Activated gamma-delta T cell treated with Interleukin-2 at 50 U/mL for 16 hours (primary cell): Measurements from ENCODE around the gene ANKS1B.
"Not testable (repeated sequence)": the region's sequence is repeated elsewhere in the genome, so short reads cannot be mapped to it uniquely, and the experiment has no call there.

ENCODE experiments used
- DNase-seq: peaks from one replicate; pipeline ENCODE4 v3.0.0-alpha.2; 2020

The ANKS1B gene

GRCh38 chr12:99746538-99746937 is 238.2 kb downstream of the ANKS1B start:
- no peak for DNase-seq

- no peak for DNase-seq
These were observed 238.8 kb downstream of the ANKS1B start for GRCh38 chr12:99745895-99746294.

GRCh38 chr12:99745121-99745520 is 239.6 kb downstream of the ANKS1B start:
- DNase-seq, result no peak

- no peak for DNase-seq
These were observed 247.9 kb downstream of the ANKS1B start for GRCh38 chr12:99736760-99737269.

- no peak for DNase-seq
These were observed 252.6 kb downstream of the ANKS1B start for GRCh38 chr12:99732131-99732530.

- no peak for DNase-seq
These were observed 261.8 kb downstream of the ANKS1B start for GRCh38 chr12:99722690-99723486.

- no peak for DNase-seq
These were observed 262.9 kb downstream of the ANKS1B start for GRCh38 chr12:99721715-99722275.

GRCh38 chr12:99720083-99720465 is 264.7 kb downstream of the ANKS1B start:
- not testable (repeated sequence) for DNase-seq

GRCh38 chr12:99719411-99720082 is 265.2 kb downstream of the ANKS1B start:
- DNase-seq, result not testable (repeated sequence)

- DNase-seq, result not testable (repeated sequence)
These were observed 268.8 kb downstream of the ANKS1B start for GRCh38 chr12:99715841-99716510.

- not testable (repeated sequence) for DNase-seq
These were observed 269.8 kb downstream of the ANKS1B start for GRCh38 chr12:99714921-99715320.

- DNase-seq, result no peak
These were observed 270.7 kb downstream of the ANKS1B start for GRCh38 chr12:99713946-99714520.

GRCh38 chr12:99712281-99712680 is 272.5 kb downstream of the ANKS1B start:
- no peak for DNase-seq

GRCh38 chr12:99711246-99711645 is 273.5 kb downstream of the ANKS1B start:
- DNase-seq, result no peak

- DNase-seq, result no peak
These were observed 275.1 kb downstream of the ANKS1B start for GRCh38 chr12:99709619-99710018.

GRCh38 chr12:99709116-99709515 is 275.6 kb downstream of the ANKS1B start:
- DNase-seq, result no peak

- no peak for DNase-seq
These were observed 276.9 kb downstream of the ANKS1B start for GRCh38 chr12:99707883-99708282.

- DNase-seq, result no peak
These were observed 277.8 kb downstream of the ANKS1B start for GRCh38 chr12:99706736-99707473.

- no peak for DNase-seq
These were observed 280.3 kb downstream of the ANKS1B start for GRCh38 chr12:99704458-99704857.

- DNase-seq, result no peak
These were observed 280.7 kb downstream of the ANKS1B start for GRCh38 chr12:99704036-99704435.

- DNase-seq, result no peak
These were observed 284.7 kb downstream of the ANKS1B start for GRCh38 chr12:99700032-99700431.

- no peak for DNase-seq
These were observed 289.7 kb downstream of the ANKS1B start for GRCh38 chr12:99695050-99695449.
